ENCODE data around the gene NUDT6. TPM values are rescaled to one million over a fixed set of nuclear protein-coding genes. Genes with fewer than 3 reads are reported as not detected.
"Not testable (repeated sequence)": the region's sequence is repeated elsewhere in the genome, so short reads cannot be mapped to it uniquely, and the experiment has no call there.

The NUDT6 gene
- total RNA-seq, 3 donors from 2014 or later (not counting 1 experiment from before 2014, with no cell fraction given) = 3.0 to 4.1 (median 3.0) TPM

- WGBS (ENCODE audit: insufficient coverage) = 100% methylated on average over 1 of the region's 1 CpG
- H3K36me3 ChIP-seq (ENCODE audit: control insufficient read depth, insufficient read depth, low read length) = no peaks in the 10 kb centered on the region
- H3K4me1 Mint-ChIP-seq = peaks cover 5 to 9% of the 10 kb centered on the region in 2 donors
- DNase-seq (no peak), ATAC-seq (no peak)
- H3K27me3 ChIP-seq (ENCODE audit: control insufficient read depth, insufficient read depth, low read length) = peaks cover 4% of the 10 kb centered on the region
- intact Hi-C loops (cut with micrococcal nuclease) = no loop called here
- no peaks in the 10 kb centered on the region for H3K4me1 ChIP-seq (ENCODE audit: control insufficient read depth, insufficient read depth, low read length)
- H3K27me3 Mint-ChIP-seq (ENCODE audit: low read depth in 2 of 2) = peaks cover 33 to 37% of the 10 kb centered on the region in 2 donors
- H3K9me3 Mint-ChIP-seq = peaks cover 0 to 2% of the 10 kb centered on the region in 2 donors
- no peak overlapping the region for H3K4me3 Mint-ChIP-seq
- H3K27ac ChIP-seq (ENCODE audit: low read length) = no peak overlapping the region
- TF ChIP-seq CTCF (IDR thresholded peaks at IDR 0.05) = no peak
- no peak overlapping the region for H3K4me3 ChIP-seq (ENCODE audit: low read length)
- H3K27ac Mint-ChIP-seq = no peak overlapping the region
- H3K9me3 ChIP-seq (ENCODE audit: control insufficient read depth, insufficient read depth, low read length) = no peaks in the 10 kb centered on the region
- peaks cover 6% of the 10 kb centered on the region for H3K36me3 Mint-ChIP-seq
Measured at GRCh38 chr4:122873146-122873545, 49.3 kb downstream of the NUDT6 start.

DNA sequence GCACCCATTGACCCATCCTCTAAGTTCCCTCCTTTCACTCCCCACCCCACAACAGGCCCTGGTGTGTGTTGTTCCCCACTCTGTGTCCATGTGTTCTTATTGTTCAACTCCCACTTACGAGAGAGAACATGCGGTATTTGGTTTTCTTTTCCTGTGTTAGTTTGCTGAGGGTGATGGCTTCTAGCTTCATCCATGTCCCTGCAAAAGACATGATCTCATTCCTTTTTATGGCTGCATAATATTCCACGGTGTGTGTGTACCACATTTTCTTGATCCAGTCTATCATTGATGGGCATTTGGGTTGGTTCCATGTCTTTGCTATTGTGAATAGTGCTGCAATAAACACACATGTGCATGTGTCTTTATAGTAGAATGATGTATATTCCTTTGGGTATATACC is 54.2 kb downstream of the NUDT6 start:
- H3K27ac Mint-ChIP-seq; H3K4me1 ChIP-seq (ENCODE audit: control insufficient read depth, insufficient read depth, low read length); H3K9me3 Mint-ChIP-seq; H3K4me3 ChIP-seq (ENCODE audit: low read length); H3K9me3 ChIP-seq (ENCODE audit: control insufficient read depth, insufficient read depth, low read length); intact Hi-C loops (cut with micrococcal nuclease); ATAC-seq; H3K4me1 Mint-ChIP-seq; DNase-seq; H3K36me3 ChIP-seq (ENCODE audit: control insufficient read depth, insufficient read depth, low read length); H3K4me3 Mint-ChIP-seq; H3K27ac ChIP-seq (ENCODE audit: low read length); H3K27me3 ChIP-seq (ENCODE audit: control insufficient read depth, insufficient read depth, low read length); H3K36me3 Mint-ChIP-seq: not testable (repeated sequence)
- H3K27me3 Mint-ChIP-seq (ENCODE audit: low read depth in 2 of 2) = peaks cover 33 to 39% of the 10 kb centered on the region in 2 donors
- WGBS (ENCODE audit: insufficient coverage) = 96% methylated on average over 3 of the region's 3 CpGs

- Mint-ChIP-seq H3K36me3 (no peaks in the 10 kb centered on the region), H3K4me3 (no peak overlapping the region), H3K27me3 (ENCODE audit: low read depth in 2 of 2) (peaks cover 22 to 36% of the 10 kb centered on the region in 2 donors), H3K9me3 (peaks cover 0 to 2% of the 10 kb centered on the region in 2 donors), H3K4me1 (peaks cover 5 to 9% of the 10 kb centered on the region in 2 donors), H3K27ac (no peak overlapping the region)
- Histone ChIP-seq H3K27me3 (ENCODE audit: control insufficient read depth, insufficient read depth, low read length) (peaks cover 2% of the 10 kb centered on the region), H3K9me3 (ENCODE audit: control insufficient read depth, insufficient read depth, low read length) (no peaks in the 10 kb centered on the region), H3K4me3 (ENCODE audit: low read length) (no peak overlapping the region), H3K4me1 (ENCODE audit: control insufficient read depth, insufficient read depth, low read length) (no peaks in the 10 kb centered on the region), H3K27ac (ENCODE audit: low read length) (no peak overlapping the region), H3K36me3 (ENCODE audit: control insufficient read depth, insufficient read depth, low read length) (no peaks in the 10 kb centered on the region)
- no peak for TF ChIP-seq CTCF (IDR thresholded peaks at IDR 0.05)
- DNase-seq = no peak
- ATAC-seq = no peak
- WGBS (ENCODE audit: insufficient coverage) = 100% methylated on average over 3 of the region's 4 CpGs
- intact Hi-C loops (cut with micrococcal nuclease) = no loop called here
Measured at GRCh38 chr4:122865425-122865824, 57.0 kb downstream of the NUDT6 start.

GRCh38 chr4:122863639-122864038 is 58.8 kb downstream of the NUDT6 start:
- no peaks in the 10 kb centered on the region for H3K4me1 ChIP-seq (ENCODE audit: control insufficient read depth, insufficient read depth, low read length)
- no peak for TF ChIP-seq CTCF (IDR thresholded peaks at IDR 0.05)
- Mint-ChIP-seq H3K4me3 (no peak overlapping the region), H3K4me1 (peaks cover 2 to 5% of the 10 kb centered on the region in 2 donors), H3K36me3 (no peaks in the 10 kb centered on the region), H3K9me3 (peaks cover 0 to 2% of the 10 kb centered on the region in 2 donors), H3K27me3 (ENCODE audit: low read depth in 2 of 2) (peaks cover 18 to 25% of the 10 kb centered on the region in 2 donors), H3K27ac (no peak overlapping the region)
- H3K9me3 ChIP-seq (ENCODE audit: control insufficient read depth, insufficient read depth, low read length) = no peaks in the 10 kb centered on the region
- H3K36me3 ChIP-seq (ENCODE audit: control insufficient read depth, insufficient read depth, low read length) = no peaks in the 10 kb centered on the region
- H3K27ac ChIP-seq (ENCODE audit: low read length) = no peak overlapping the region
- no peak for ATAC-seq
- WGBS (ENCODE audit: insufficient coverage) = 100% methylated on average over 1 of the region's 1 CpG
- DNase-seq = no peak
- H3K27me3 ChIP-seq (ENCODE audit: control insufficient read depth, insufficient read depth, low read length) = peaks cover 5% of the 10 kb centered on the region
- no peak overlapping the region for H3K4me3 ChIP-seq (ENCODE audit: low read length)
- intact Hi-C loops (cut with micrococcal nuclease) = no loop called here
